Measurements from ENCODE around the gene RALGPS1.

GRCh38 chr9:127192744-127193143, 278.2 kb downstream of the RALGPS1 start:
- TF ChIP-seq CTCF (conservative IDR thresholded peaks at IDR 0.05 in 1 of 2, IDR thresholded peaks at IDR 0.05 in 1 of 2; ENCODE audit: low read depth in 1 of 2, low read length in 2 of 2) (no peak), EZH2 (IDR thresholded peaks at IDR 0.05; ENCODE audit: low read length, missing control alignments) (no peak)

Measured in fibroblast of lung (primary cell).